SIG-M5 treated with dmso at 0.1 percent for 504 hours (cell line): Measurements from ENCODE around the gene USP33.
"Not testable (repeated sequence)": the region's sequence is repeated elsewhere in the genome, so short reads cannot be mapped to it uniquely, and the experiment has no call there.

Source experiments
- DNase-seq: peaks from one replicate; lab custom pipeline; 2025; ENCODE audit not compliant: unreplicated experiment; lab: John Stamatoyannopoulos, UW

Gene USP33

DNA sequence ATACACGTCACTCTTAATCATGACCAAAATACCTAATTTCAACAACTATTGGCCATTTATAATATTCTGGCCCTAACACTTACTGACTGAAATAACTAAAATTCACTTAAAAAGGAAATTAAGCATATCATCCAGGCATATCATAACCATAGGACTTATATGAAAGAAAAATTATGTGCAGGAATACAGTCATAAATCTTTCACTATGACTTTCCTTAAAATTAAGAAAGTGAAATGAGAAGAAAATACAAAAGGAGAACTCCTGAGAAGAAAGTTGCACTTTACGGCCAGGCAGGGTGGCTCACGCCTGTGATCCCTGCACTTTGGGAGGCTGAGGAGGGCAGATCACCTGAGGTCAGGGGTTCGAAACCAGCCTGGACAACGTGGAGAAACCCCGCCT lies 86.6 kb downstream of the USP33 start:
- DNase-seq = no peak

DNA sequence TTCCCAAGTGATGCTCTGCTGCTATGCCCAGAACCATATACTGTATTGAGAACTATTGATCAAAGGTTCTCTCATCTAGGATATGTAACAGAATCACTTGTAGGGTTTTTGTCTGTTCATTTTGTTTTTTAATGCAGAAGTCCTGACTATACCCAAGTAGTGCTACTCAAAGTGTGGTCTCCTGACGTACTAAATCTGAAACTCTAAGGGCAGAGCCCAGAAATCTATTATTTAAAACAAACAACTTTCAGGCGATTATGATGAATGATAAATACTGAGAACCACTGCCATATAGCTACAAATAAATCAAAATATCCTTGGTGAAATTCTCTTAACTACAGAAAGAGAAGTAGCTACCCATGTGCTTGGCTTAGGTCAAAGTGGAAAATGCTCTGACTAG lies 87.3 kb downstream of the USP33 start:
- DNase-seq = no peak

DNA sequence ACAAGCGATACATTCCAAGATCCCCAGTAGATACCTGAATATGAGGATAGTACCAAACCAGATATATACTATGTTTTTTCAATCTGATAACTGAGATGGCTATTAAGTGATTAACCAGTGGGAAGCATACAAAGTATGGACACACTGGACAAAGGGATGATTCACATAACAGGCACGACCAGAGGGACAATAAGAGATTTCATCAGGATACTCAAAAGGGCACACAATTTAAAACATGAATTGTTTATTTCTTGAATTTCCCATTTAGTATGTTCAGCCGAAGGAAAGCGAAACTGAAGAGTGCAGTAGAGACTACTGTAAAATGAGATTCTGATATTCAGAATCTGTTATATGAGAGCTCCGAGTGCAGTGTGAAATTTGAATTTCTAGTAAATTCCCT lies 87.8 kb downstream of the USP33 start:
- no peak for DNase-seq

DNA sequence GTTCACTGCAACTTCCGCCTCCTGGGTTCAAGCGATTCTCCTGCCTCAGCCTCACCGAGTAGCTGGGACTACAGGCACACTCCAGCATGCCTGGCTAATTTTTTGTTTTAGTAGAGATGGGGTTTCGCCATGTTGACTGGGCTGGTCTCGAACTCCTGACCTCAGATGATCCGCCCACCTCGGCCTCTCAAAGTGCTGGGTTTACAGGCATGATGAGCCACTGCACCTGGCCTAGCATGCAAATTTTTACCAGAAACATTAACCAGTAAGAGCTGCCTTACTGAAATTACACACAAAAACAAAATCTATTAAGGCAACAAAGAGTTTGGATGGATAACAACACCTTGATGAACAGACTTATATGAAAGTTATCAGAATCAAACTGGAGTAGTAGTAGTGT lies 89.3 kb downstream of the USP33 start:
- no peak for DNase-seq

DNA sequence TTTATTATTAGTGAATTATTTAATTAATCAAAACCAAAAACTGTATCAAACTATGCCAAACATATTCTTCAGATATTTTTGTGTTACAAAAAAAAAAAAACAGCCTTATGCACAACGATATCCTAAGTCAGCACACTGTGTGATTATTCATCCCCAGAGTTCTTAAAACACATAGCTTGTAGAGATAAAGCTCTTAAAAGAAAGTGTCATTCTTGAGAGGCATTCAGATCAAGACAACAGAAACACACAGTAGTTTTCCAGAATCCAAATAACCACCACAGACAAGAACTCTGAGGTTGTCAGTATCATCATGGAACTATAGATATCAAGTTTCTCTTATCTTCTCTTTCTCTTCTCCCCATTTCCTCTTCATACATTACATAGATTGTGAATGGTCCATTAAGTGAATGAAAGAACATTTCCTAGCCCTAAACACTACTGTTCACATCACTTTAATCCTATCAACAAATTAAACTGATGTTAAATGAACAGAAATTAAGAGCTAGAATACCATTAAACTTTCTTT lies 90.7 kb downstream of the USP33 start:
- no peak for DNase-seq

DNA sequence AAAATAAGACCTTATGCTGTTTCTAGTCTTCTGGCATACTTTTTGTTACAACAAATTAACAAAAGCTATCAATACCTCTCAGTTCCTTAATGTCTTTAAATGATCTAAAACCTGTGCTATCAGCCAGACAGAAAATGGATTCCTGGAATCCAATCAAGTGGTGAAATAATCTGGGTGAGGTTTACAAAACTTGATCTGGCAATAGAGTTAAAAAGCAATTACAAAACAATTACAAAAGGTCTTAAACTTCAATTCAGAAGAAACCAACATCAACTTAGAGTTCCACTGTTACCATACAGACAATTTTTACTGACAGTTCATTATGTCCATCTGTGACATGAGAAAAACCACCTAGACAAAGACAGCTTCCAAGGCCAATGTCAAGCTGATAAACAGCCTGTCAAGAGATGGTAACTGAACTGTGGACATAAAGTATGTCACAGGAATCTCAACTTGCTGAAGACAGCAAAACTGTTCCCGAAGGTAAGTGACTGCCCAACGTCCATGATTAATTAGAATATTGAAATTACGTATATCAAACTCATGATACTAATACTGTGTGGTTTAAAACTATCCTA lies 94.6 kb downstream of the USP33 start:
- DNase-seq = no peak

DNA sequence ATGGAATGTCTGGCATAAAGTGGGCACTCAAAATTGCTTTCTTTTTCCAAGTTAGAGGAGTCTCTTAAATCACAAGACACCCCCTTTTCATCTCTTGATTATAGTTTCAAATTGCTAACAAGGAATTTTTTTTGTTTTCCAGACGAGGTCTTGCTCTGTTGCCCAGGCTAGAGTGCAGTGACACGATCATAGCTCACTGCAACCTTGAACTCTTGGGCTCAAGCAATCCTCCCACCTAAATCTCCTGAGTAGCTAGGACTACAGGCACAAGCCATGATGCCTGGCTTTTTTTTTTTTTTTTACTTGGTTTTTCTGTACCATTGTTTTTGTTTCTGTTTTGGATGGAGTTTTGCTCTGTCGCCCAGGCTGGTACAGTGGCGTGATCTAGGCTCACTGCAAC lies 98.0 kb downstream of the USP33 start:
- DNase-seq = no peak

DNA sequence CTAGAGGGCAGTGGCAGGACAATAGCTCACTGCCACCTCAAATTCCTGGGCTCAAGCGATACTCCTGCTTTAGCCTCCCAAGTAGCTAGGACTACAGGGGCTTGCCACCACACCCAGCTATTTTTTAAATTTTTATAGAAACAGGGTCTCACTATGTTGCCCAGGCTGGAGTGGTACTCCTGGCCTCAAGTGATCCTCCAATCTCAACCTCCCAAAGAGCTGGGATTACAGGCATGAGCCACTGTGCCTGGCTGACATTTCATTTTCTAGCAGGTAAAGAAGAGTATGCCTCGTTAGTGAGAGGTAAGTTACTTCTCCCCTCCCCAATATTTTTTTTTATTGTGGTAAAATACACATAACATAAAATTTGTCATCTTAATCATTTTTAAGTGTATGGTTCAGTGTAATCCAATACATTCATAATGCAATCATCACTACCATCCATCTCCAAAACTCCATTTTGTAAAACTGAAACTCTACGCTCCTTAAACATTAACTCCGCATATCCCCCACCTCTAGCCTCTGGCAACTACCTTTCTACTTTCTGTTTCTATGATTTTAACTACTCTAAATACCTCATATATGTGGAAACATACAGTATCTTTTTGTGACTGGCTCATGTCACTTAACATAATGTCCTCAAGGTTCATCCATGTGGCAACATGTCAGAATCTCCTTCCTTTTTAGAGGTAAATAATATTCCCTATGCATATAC lies 99.6 kb downstream of the USP33 start:
- DNase-seq = no peak

DNA sequence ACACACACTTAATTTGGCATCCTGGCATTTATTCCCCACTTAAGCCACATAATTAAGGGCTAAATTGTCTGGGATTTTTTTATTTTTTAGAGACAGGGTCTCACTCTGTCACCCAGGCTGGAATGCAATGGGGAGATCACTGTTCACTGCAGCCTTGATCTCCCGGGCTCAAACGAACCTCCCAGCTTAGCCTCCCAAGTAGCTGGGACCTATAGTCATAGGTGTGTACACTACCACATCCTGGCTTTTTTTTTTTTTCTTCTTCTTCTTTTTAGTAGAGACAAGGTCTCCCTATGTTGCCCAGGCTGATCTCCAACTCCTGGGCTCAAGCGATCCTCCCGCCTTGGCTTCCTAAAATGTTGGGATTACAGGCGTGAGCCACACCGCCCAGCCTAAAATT lies 101.4 kb downstream of the USP33 start:
- DNase-seq = no peak

DNA sequence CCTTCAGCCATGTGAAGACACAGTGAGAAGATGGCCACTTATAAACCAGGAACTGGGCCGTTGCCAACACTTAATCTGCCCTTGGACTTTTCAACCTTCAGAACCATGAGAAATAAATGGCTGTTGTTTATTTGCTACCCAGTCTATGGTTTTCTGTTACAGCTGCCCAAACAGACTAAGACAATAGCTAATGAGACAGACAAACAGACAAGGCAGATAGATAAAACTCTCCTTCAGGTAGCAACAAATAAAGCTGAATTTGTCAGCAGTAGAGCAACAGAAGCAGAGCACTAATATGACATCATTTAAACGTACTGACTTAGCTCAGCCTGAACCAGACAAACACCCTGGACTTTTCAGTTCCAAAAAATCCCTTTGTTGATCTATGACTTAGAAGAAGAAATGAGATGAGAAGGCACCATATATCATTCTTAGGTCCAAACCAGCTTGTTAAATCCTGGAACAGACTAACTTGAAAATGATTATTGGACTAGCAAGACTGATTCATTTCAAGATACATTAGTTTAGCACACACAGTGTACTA lies 104.1 kb downstream of the USP33 start:
- no peak for DNase-seq

DNA sequence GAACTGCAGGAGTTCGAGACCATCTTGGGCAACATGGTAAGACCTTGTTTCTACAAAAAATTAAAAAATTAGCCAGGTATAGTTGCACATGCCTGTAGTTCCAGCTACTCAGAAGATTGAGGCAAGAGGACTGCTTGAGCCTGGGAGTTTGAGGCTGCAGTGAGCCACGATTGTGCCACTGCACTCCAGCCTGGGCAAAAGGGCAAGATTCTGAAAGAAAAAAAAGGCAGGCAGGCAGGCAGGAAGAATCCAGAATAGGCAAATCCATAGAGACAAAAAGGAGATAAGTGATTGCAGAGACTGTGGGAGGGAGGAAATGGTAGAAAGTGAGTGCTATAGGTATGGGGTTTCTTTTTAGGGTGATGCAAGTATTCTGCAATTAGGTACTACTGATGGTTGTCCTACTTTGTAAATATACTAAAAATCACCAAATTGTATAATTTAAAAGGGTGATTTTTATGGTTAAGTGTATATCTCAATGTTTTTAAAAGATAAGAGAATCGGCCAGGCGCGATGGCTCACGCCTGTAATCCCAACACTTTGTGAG lies 106.6 kb downstream of the USP33 start:
- DNase-seq = no peak

DNA sequence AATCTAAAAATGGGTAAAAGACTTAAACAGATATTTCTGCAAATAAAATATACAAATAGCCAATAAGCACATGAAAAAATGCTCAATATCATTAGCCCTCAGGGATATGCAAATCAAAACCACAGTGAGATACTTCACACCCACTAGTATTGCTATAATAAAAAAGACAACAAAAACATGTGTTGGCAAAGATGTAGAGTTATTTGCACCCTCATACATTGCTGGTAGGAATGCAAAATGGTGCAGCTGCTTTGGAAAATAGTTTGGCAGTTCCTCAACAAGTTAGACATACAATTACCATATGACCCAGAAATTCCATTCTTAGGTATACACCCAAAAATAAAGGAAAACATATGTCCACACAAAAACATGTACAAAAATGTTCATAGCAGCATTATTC lies 107.4 kb downstream of the USP33 start:
- no peak for DNase-seq

DNA sequence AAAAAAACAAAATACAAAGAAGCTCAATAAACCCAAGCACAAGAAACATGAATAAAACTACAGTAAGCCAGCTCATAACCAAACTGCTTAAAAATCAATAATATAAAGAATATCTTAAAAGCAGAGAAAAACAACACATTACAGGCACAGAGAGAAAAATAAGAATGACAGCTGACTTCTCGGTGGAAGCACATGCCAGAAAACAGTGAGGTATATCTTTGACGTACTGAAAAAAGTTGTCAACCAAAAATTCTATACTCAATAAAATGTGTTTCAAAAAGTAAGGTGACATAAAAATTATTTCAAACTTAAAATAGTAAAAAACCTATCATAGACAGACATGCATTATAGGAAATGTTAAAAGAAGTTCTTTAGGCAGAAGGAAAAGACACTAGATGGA lies 110.5 kb downstream of the USP33 start:
- DNase-seq = no peak

DNA sequence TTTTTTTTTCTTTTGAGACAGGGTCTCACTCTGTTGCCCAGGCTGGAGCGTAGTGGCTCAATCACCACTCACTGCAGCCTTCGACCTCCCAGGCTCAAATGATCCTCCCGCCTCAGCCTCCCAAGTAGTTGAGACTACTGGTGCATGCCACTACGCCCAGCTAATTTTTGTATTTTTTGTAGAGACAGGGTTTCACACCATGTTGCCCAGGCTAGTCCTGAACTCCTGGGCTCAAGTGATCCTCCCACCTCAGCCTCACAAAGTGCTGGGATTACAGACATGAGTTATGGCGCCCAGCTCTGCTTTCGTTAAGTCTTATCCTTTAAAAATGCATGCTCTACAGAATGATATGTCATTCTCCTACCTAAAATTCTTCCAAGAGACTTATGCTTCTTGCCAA lies 113.4 kb downstream of the USP33 start:
- not testable (repeated sequence) for DNase-seq
